Effector memory CD8-positive, alpha-beta T cell (primary cell): ENCODE results near the gene SHKBP1.

Source experiments
- ATAC-seq: fragments of 150-1000 bp; cut with Tn5 transposase; replicated peaks from 2 replicates; pipeline ENCODE4 v1.10.0; 2021; ENCODE audit warnings: mild to moderate bottlenecking, moderate library complexity
- DNase-seq, 3 experiments: peaks; one replicate each; pipeline ENCODE4 v3.0.0; 2021
- H3K27ac Mint-ChIP-seq, 2 donors: one replicate each; pipeline ENCODE4 v1.8.0; 2022; ENCODE audit warnings: mild to moderate bottlenecking in 2 of 2, mixed read lengths in 2 of 2, moderate library complexity in 2 of 2
- H3K27me3 Mint-ChIP-seq, 2 donors: one replicate each; pipeline ENCODE4 v1.8.0; 2022; ENCODE audit warnings: mixed read lengths in 2 of 2
- H3K36me3 Mint-ChIP-seq: one replicate; pipeline ENCODE4 v1.8.0; 2022; ENCODE audit warnings: mild to moderate bottlenecking, moderate library complexity, mixed read lengths; ENCODE audit not compliant: insufficient read depth
- H3K4me1 Mint-ChIP-seq, 2 donors: one replicate each; pipeline ENCODE4 v1.8.0; 2022; ENCODE audit warnings: low read depth in 2 of 2, mixed read lengths in 2 of 2
- H3K4me3 Mint-ChIP-seq, 2 donors: one replicate each; pipeline ENCODE4 v1.8.0; 2022; ENCODE audit warnings: mild to moderate bottlenecking in 2 of 2, mixed read lengths in 2 of 2, moderate library complexity in 2 of 2
- H3K9me3 Mint-ChIP-seq, 2 donors: one replicate each; pipeline ENCODE4 v1.8.0; 2022; ENCODE audit warnings: mixed read lengths in 2 of 2

Gene SHKBP1

DNA sequence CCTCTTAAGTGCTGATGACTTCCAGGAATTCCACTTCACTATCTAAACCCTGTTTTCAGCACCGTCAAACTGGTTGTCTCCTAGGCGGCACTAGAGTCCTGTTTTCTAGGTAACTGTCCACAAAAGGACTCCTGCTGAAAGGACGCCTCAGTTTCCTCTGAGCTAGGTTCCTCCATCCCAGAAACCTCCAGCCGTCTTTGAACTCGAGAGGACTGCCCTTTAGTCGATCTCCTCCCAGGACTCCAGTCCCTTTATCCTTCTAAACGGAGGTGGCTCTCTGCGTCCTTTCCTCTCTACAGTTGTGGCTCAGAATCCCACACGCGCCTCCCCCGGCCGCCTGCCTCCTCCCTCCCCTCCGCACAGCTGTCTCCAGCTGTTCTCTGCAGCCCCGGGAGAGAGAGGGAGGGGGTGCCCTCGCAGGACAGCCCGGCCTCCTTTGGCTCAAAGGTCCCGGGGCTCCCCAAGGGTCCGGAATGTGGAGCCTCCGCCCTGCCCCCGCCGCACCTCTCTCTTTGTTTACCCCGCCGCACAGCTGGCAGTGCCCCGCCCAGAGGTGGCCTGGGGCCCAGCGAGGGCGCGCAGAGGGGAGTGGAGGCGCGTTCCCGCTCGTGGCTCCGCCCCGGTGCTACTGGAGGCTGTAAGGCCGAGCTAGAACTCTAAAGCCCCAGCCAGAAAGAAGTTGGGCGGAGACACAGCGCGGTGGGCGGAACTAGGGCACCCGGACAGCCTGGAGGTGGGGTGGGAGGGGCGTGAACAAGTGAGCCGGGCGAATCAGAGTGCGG lies 26.9 kb downstream of the SHKBP1 start:
- Mint-ChIP-seq H3K27ac (peak overlapping the region; percentile 79 to 96), H3K4me1 (peaks cover 56 to 62% of the 10 kb centered on the region in 2 donors), H3K4me3 (peak overlapping the region; percentile 85 to 89), H3K36me3 (peaks cover 14% of the 10 kb centered on the region), H3K27me3 (peaks cover 22 to 44% of the 10 kb centered on the region in 2 donors), H3K9me3 (no peaks in the 10 kb centered on the region)
- DNase-seq = peak; percentile 97 to 99 (median 98)
- ATAC-seq = peak; percentile 65

DNA sequence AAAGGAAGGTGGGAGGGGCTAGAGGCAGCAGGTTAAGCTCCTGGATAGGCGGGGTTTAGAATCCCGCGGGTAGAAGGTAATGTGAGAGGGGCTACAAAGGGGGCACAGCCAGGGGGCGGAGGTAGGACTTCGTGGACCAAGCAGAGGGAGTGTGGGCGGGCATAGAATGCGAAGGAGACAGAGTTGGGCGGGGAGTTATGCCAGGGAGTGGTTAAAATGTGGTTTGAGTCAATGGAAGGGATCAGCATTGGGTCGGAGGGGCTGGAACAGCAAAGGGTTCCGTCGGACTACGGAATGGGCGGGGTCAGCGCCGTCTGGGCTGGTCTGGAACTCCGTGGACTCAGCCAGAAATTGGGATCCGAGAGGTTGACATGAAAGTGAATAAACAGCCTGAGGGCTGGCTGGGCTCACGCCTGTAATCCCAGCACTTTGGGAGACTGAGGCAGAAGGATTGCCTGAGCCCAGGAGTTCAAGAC lies 27.5 kb downstream of the SHKBP1 start:
- peak overlapping the region; percentile 85 to 89 for H3K4me3 Mint-ChIP-seq
- peak overlapping the region; percentile 79 to 96 for H3K27ac Mint-ChIP-seq
- H3K4me1 Mint-ChIP-seq = peaks cover 59 to 65% of the 10 kb centered on the region in 2 donors
- peaks cover 21 to 38% of the 10 kb centered on the region in 2 donors for H3K27me3 Mint-ChIP-seq
- ATAC-seq (no peak), DNase-seq (no peak)
- no peaks in the 10 kb centered on the region for H3K9me3 Mint-ChIP-seq
- peaks cover 14% of the 10 kb centered on the region for H3K36me3 Mint-ChIP-seq

GRCh38 chr19:40604647-40605215 lies 28.1 kb downstream of the SHKBP1 start:
- peak overlapping the region; percentile 75 to 96 for H3K27ac Mint-ChIP-seq
- no peaks in the 10 kb centered on the region for H3K9me3 Mint-ChIP-seq
- peaks cover 14% of the 10 kb centered on the region for H3K36me3 Mint-ChIP-seq
- ATAC-seq (no peak), DNase-seq (no peak)
- H3K4me3 Mint-ChIP-seq = peak overlapping the region; percentile 85 to 89
- peaks cover 16 to 32% of the 10 kb centered on the region in 2 donors for H3K27me3 Mint-ChIP-seq
- peaks cover 59 to 62% of the 10 kb centered on the region in 2 donors for H3K4me1 Mint-ChIP-seq

GRCh38 chr19:40605216-40605971 lies 28.7 kb downstream of the SHKBP1 start:
- no peaks in the 10 kb centered on the region for H3K9me3 Mint-ChIP-seq
- DNase-seq (peak; percentile 77 to 84 (median 82)), ATAC-seq (peak; percentile 60)
- peaks cover 13 to 26% of the 10 kb centered on the region in 2 donors for H3K27me3 Mint-ChIP-seq
- peaks cover 21% of the 10 kb centered on the region for H3K36me3 Mint-ChIP-seq
- peak overlapping the region; percentile 75 to 96 for H3K27ac Mint-ChIP-seq
- peaks cover 64 to 68% of the 10 kb centered on the region in 2 donors for H3K4me1 Mint-ChIP-seq
- peak overlapping the region; percentile 85 to 89 for H3K4me3 Mint-ChIP-seq

GRCh38 chr19:40607311-40608239 lies 30.9 kb downstream of the SHKBP1 start:
- ATAC-seq (no peak), DNase-seq (no peak)
- Mint-ChIP-seq H3K27me3 (peaks cover 0 to 5% of the 10 kb centered on the region in 2 donors), H3K27ac (peak overlapping the region; percentile 7 to 68), H3K4me1 (peaks cover 64 to 69% of the 10 kb centered on the region in 2 donors), H3K4me3 (peak overlapping the region; percentile 85 to 89), H3K36me3 (peaks cover 25% of the 10 kb centered on the region), H3K9me3 (no peaks in the 10 kb centered on the region)

DNA sequence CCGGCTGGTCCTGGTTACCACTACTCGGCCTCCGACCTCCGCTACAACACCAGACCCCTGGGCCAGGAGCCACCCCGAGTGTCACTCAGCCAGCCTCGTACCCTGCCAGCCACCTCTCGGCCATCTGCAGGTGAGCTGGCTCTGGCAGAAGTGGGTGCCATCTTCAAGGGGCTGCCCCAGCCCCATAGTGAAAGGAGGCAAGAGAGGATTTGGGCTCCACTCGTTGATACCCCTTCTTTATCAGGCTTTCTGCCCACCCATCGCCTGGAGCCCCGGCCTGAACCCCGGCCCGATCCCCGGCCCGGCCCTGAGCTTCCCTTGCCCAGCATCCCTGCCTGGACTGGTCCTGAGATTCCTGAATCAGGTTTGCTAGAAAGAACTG lies 31.6 kb downstream of the SHKBP1 start:
- ATAC-seq = no peak
- Mint-ChIP-seq H3K4me3 (peak overlapping the region; percentile 56 to 89), H3K4me1 (peaks cover 60 to 67% of the 10 kb centered on the region in 2 donors), H3K27me3 (no peaks in the 10 kb centered on the region), H3K36me3 (peaks cover 29% of the 10 kb centered on the region), H3K27ac (peak overlapping the region in 1 of 2 donors; percentile 84), H3K9me3 (no peaks in the 10 kb centered on the region)
- no peak for DNase-seq

- no peaks in the 10 kb centered on the region for H3K27me3 Mint-ChIP-seq
- no peaks in the 10 kb centered on the region for H3K9me3 Mint-ChIP-seq
- peaks cover 27% of the 10 kb centered on the region for H3K36me3 Mint-ChIP-seq
- DNase-seq (no peak), ATAC-seq (no peak)
- peak overlapping the region; percentile 84 to 86 for H3K27ac Mint-ChIP-seq
- peak overlapping the region; percentile 56 to 89 for H3K4me3 Mint-ChIP-seq
- H3K4me1 Mint-ChIP-seq = peaks cover 60 to 63% of the 10 kb centered on the region in 2 donors
Measured at GRCh38 chr19:40608957-40609356, 32.3 kb downstream of the SHKBP1 start.

DNA sequence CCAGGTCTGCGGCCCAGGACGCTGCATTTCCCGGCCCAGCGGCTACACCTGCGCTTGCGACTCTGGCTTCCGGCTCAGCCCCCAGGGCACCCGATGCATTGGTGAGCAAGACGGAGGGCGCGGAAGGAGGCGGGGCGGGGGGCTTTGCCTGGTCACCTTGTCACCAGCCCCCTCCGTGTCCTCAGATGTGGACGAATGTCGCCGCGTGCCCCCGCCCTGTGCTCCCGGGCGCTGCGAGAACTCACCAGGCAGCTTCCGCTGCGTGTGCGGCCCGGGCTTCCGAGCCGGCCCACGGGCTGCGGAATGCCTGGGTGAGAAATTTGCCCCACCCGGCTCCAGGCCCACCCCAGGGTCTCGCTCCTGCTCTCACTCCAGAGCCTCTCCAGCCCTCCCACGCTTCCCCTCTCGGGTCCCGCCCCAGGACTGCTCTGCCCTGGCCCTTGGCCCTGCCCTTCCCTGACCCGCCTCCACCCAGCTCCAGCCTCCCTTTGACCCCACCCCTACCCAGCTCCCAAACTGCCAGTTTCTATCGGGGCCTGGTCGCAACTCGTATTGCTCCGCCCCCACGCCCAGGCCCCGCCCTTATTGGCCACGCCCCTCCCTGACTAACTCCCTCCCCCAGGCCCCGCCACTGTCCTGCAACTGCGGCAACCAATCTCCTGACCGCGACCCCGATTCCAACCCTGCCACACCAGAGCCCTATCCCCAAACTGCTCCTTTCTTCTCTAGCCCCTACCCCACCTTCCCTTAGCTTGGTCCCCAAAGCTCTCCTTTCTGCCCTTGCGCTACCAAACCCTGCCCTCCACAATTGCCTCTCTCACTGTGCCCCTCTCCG lies 33.1 kb downstream of the SHKBP1 start:
- Mint-ChIP-seq H3K4me1 (peaks cover 61 to 63% of the 10 kb centered on the region in 2 donors), H3K9me3 (no peaks in the 10 kb centered on the region), H3K4me3 (peak overlapping the region; percentile 56 to 89), H3K27ac (peak overlapping the region; percentile 84 to 86), H3K27me3 (no peaks in the 10 kb centered on the region), H3K36me3 (peaks cover 32% of the 10 kb centered on the region)
- DNase-seq (peak; percentile 79 to 83 (median 82)), ATAC-seq (peak; percentile 23)

DNA sequence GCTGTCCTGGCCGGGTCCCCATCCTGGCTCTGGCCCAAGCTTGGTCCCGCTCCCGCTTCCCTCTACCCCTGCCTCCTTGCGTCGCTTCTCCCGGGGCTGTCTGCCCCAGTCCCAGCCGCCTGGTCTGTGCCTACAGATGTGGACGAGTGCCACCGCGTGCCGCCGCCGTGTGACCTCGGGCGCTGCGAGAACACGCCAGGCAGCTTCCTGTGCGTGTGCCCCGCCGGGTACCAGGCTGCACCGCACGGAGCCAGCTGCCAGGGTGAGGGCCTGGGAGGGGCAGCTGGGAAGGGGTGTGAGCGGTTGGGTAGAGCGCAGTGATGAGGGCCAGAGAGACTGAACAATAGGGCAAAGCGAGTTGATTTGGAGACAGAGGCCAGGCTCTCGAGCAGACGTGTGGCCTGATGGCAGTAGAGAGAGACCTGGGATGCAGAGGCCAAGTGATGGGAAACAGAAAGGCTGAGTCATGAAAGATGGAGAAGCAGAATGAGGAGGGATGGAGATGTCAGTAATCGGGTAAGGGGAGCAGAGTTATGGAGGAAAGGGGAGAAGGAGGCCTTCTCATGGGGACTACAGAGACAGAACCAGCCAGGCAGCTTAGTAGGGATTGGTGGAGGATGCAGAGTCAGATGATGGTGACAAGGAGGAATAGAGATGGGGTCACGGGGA lies 33.9 kb downstream of the SHKBP1 start:
- Mint-ChIP-seq H3K9me3 (no peaks in the 10 kb centered on the region), H3K4me1 (peaks cover 61 to 63% of the 10 kb centered on the region in 2 donors), H3K36me3 (peaks cover 32% of the 10 kb centered on the region), H3K27me3 (no peaks in the 10 kb centered on the region), H3K4me3 (peak overlapping the region; percentile 56 to 89), H3K27ac (peak overlapping the region; percentile 84 to 86)
- peak; percentile 65 to 73 (median 67) for DNase-seq
- ATAC-seq = peak; percentile 47

GRCh38 chr19:40611096-40611495 lies 34.4 kb downstream of the SHKBP1 start:
- Mint-ChIP-seq H3K27ac (peak overlapping the region; percentile 84 to 86), H3K4me3 (peak overlapping the region; percentile 56 to 89), H3K36me3 (peaks cover 35% of the 10 kb centered on the region), H3K4me1 (peaks cover 56 to 59% of the 10 kb centered on the region in 2 donors), H3K9me3 (no peaks in the 10 kb centered on the region), H3K27me3 (no peaks in the 10 kb centered on the region)
- peak in 1 of 3 experiments; percentile 29 for DNase-seq
- peak; percentile 4 for ATAC-seq

- no peaks in the 10 kb centered on the region for H3K9me3 Mint-ChIP-seq
- H3K4me1 Mint-ChIP-seq = peaks cover 54 to 60% of the 10 kb centered on the region in 2 donors
- DNase-seq (no peak), ATAC-seq (no peak)
- peak overlapping the region; percentile 90 to 96 for H3K27ac Mint-ChIP-seq
- peak overlapping the region; percentile 97 to 98 for H3K4me3 Mint-ChIP-seq
- no peaks in the 10 kb centered on the region for H3K27me3 Mint-ChIP-seq
- peaks cover 35% of the 10 kb centered on the region for H3K36me3 Mint-ChIP-seq
Measured at GRCh38 chr19:40611900-40612698, 35.4 kb downstream of the SHKBP1 start.
